Measurements from ENCODE around the gene USP48.

Gene USP48

GRCh38 chr1:21752186-21752585 is 30.8 kb downstream of the USP48 start:
- no peak for DNase-seq (ENCODE audit: low spot score)
- FAIRE-seq: no peak

- no peak for FAIRE-seq
- no peak for DNase-seq (ENCODE audit: low spot score)
Measured at GRCh38 chr1:21751281-21751680, 31.7 kb downstream of the USP48 start.

- DNase-seq (ENCODE audit: low spot score) (no peak), FAIRE-seq (no peak)
Measured at GRCh38 chr1:21750841-21751240, 32.1 kb downstream of the USP48 start.

GRCh38 chr1:21749859-21750468 is 33.0 kb downstream of the USP48 start:
- DNase-seq (ENCODE audit: low spot score): no peak
- FAIRE-seq: no peak

- no peak for FAIRE-seq
Measured at GRCh38 chr1:21749109-21749508, 33.8 kb downstream of the USP48 start.

GRCh38 chr1:21743476-21743875 is 39.5 kb downstream of the USP48 start:
- no peak for FAIRE-seq
- DNase-seq (ENCODE audit: low spot score): no peak

More at GRCh38 chr1:21749109-21749508, 33.8 kb downstream of the USP48 start:
- no peak for DNase-seq (ENCODE audit: low spot score)

- no peak for DNase-seq (ENCODE audit: low spot score)
- no peak for FAIRE-seq
Measured at GRCh38 chr1:21742578-21742977, 40.4 kb downstream of the USP48 start.

GRCh38 chr1:21741206-21741605 is 41.7 kb downstream of the USP48 start:
- DNase-seq (ENCODE audit: low spot score): no peak
- FAIRE-seq: no peak

GRCh38 chr1:21736876-21737275 is 46.1 kb downstream of the USP48 start:
- DNase-seq (ENCODE audit: low spot score): no peak
- no peak for FAIRE-seq

GRCh38 chr1:21736011-21736410 is 46.9 kb downstream of the USP48 start:
- FAIRE-seq (no peak), DNase-seq (ENCODE audit: low spot score) (no peak)

GRCh38 chr1:21734526-21734925 is 48.4 kb downstream of the USP48 start:
- no peak for FAIRE-seq
- no peak for DNase-seq (ENCODE audit: low spot score)

- FAIRE-seq: no peak
Measured at GRCh38 chr1:21732664-21733063, 50.3 kb downstream of the USP48 start.

GRCh38 chr1:21725748-21726392 is 57.1 kb downstream of the USP48 start:
- no peak for FAIRE-seq
- DNase-seq (ENCODE audit: low spot score): no peak

More at GRCh38 chr1:21732664-21733063, 50.3 kb downstream of the USP48 start:
- no peak for DNase-seq (ENCODE audit: low spot score)

GRCh38 chr1:21724570-21724969 is 58.4 kb downstream of the USP48 start:
- FAIRE-seq (no peak), DNase-seq (ENCODE audit: low spot score) (no peak)

GRCh38 chr1:21724098-21724497 is 58.9 kb downstream of the USP48 start:
- FAIRE-seq (no peak), DNase-seq (ENCODE audit: low spot score) (no peak)

GRCh38 chr1:21721295-21721985 is 61.5 kb downstream of the USP48 start:
- FAIRE-seq (no peak), DNase-seq (ENCODE audit: low spot score) (no peak)

- no peak for FAIRE-seq
- no peak for DNase-seq (ENCODE audit: low spot score)
Measured at GRCh38 chr1:21716169-21716568, 66.8 kb downstream of the USP48 start.

- DNase-seq (ENCODE audit: low spot score) (no peak), FAIRE-seq (no peak)
Measured at GRCh38 chr1:21707891-21708290, 75.1 kb downstream of the USP48 start.

- DNase-seq (ENCODE audit: low spot score) (no peak), FAIRE-seq (no peak)
Measured at GRCh38 chr1:21707086-21707840, 75.7 kb downstream of the USP48 start.

- no peak for FAIRE-seq
Measured at GRCh38 chr1:21706151-21706835, 76.7 kb downstream of the USP48 start.

GRCh38 chr1:21705303-21705980 is 77.5 kb downstream of the USP48 start:
- FAIRE-seq (no peak), DNase-seq (ENCODE audit: low spot score) (no peak)

More at GRCh38 chr1:21706151-21706835, 76.7 kb downstream of the USP48 start:
- DNase-seq (ENCODE audit: low spot score): no peak
